Endodermal cell (in vitro differentiated cells): ENCODE results near the gene MARVELD3. TPM values are rescaled to one million over a fixed set of nuclear protein-coding genes. Genes with fewer than 3 reads are reported as not detected.

Experiments used
- DNase-seq: peaks from one replicate; pipeline ENCODE4 v3.0.0-alpha.2; 2017
- H3K27ac ChIP-seq: 2 replicates; pipeline ENCODE4 v1.5.1; 2013; ENCODE audit warnings: mild to moderate bottlenecking, low read depth, low read length, moderate library complexity
- H3K27me3 ChIP-seq: 2 replicates; pipeline ENCODE4 v1.6.1; 2013; ENCODE audit warnings: mild to moderate bottlenecking, low read length, moderate library complexity; ENCODE audit not compliant: insufficient read depth, control insufficient read depth, poor library complexity, severe bottlenecking
- H3K36me3 ChIP-seq: 2 replicates; pipeline ENCODE4 v1.7.0; 2013; ENCODE audit warnings: mild to moderate bottlenecking, low read length, moderate library complexity; ENCODE audit not compliant: control insufficient read depth, insufficient read depth
- H3K4me1 ChIP-seq: one replicate; pipeline ENCODE4 v1.7.0; 2013; ENCODE audit warnings: low read length; ENCODE audit not compliant: control insufficient read depth, insufficient read depth
- H3K4me3 ChIP-seq: 2 replicates; pipeline ENCODE4 v1.5.1; 2013; ENCODE audit warnings: mild to moderate bottlenecking, low read length, moderate library complexity
- H3K9ac ChIP-seq: 2 replicates; pipeline ENCODE4 v1.6.1; 2013; ENCODE audit warnings: mild to moderate bottlenecking, low read length, moderate library complexity; ENCODE audit not compliant: poor library complexity, severe bottlenecking; ENCODE audit errors: extremely low read depth
- H3K9me3 ChIP-seq: 2 replicates; pipeline ENCODE4 v1.6.1; 2013; ENCODE audit warnings: mild to moderate bottlenecking, low read length, moderate library complexity; ENCODE audit not compliant: control insufficient read depth
- H3K27ac Mint-ChIP-seq: 2 replicates; pipeline ENCODE4 v1.8.0; 2020; ENCODE audit warnings: mixed read lengths
- H3K27me3 Mint-ChIP-seq: 2 replicates; pipeline ENCODE4 v1.8.0; 2021; ENCODE audit warnings: mild to moderate bottlenecking, mixed read lengths; ENCODE audit not compliant: insufficient read depth
- H3K36me3 Mint-ChIP-seq: 2 replicates; pipeline ENCODE4 v1.8.0; 2020; ENCODE audit warnings: low read depth, mixed read lengths
- H3K4me1 Mint-ChIP-seq: 2 replicates; pipeline ENCODE4 v1.8.0; 2020; ENCODE audit warnings: mixed read lengths
- H3K4me3 Mint-ChIP-seq: 2 replicates; pipeline ENCODE4 v1.8.0; 2020; ENCODE audit warnings: mild to moderate bottlenecking, moderate library complexity, mixed read lengths
- H3K9me3 Mint-ChIP-seq: 2 replicates; pipeline ENCODE4 v1.8.0; 2020; ENCODE audit warnings: mild to moderate bottlenecking, mixed read lengths
- CTCF ChIP-seq: fragments of 200-600 bp; sonication (generic); conservative IDR thresholded peaks from 2 replicates; pipeline ENCODE4 v1.5.0; 2021; ENCODE audit warnings: antibody characterized with exemption, mild to moderate bottlenecking
- WGBS, 2 experiments: methylation state at CpG; one replicate each; pipeline versions ENCODE4 v1.1.5 to v1.1.7; 2013; ENCODE audit warnings: missing lambda C conversion rate in 2 of 2, mixed read lengths in 1 of 2; ENCODE audit not compliant: insufficient coverage in 1 of 2, insufficient read length in 1 of 2; 5-methylcytosine and 5-hydroxymethylcytosine counted together
- total RNA-seq, 2 donors: library from RNA; stranded (reverse); fragmentation: NEBNext Ultra II Directional in 1 of 2; extraction: Animal tissue kit (Norgen Biotek cat#: 25700) in 1 of 2; gene quantifications; 2 replicates in 1 of 2; 3 replicates in 1 of 2; pipeline ENCODE4 v1.2.1, GENCODE V29; 2021

MARVELD3 gene
- total RNA-seq, 2 donors from 2014 or later: 17.6 to 21.8 TPM

GRCh38 chr16:71648921-71649320, 22.9 kb downstream of the MARVELD3 start:
- H3K9me3 Mint-ChIP-seq: no peaks in the 10 kb centered on the region
- Histone ChIP-seq H3K4me1 (no peaks in the 10 kb centered on the region), H3K27ac (no peak overlapping the region), H3K27me3 (no peaks in the 10 kb centered on the region), H3K36me3 (peaks cover 44% of the 10 kb centered on the region), H3K9me3 (no peaks in the 10 kb centered on the region), H3K4me3 (no peak overlapping the region), H3K9ac (no peak overlapping the region)
- TF ChIP-seq CTCF: peak; percentile 75
- peak; percentile 69 for DNase-seq
- WGBS, 2 experiments: 85 to 95% methylated on average over 4 to 6 of the region's 6 CpGs
- H3K4me3 Mint-ChIP-seq: no peak overlapping the region
- no peaks in the 10 kb centered on the region for H3K27me3 Mint-ChIP-seq
- peaks cover 39% of the 10 kb centered on the region for H3K36me3 Mint-ChIP-seq
- no peak overlapping the region for H3K27ac Mint-ChIP-seq
- H3K4me1 Mint-ChIP-seq: peaks cover 3% of the 10 kb centered on the region

- H3K4me3 Mint-ChIP-seq: no peak overlapping the region
- H3K27me3 ChIP-seq: no peaks in the 10 kb centered on the region
- H3K4me3 ChIP-seq: no peak overlapping the region
- no peaks in the 10 kb centered on the region for H3K4me1 ChIP-seq
- no peak for TF ChIP-seq CTCF
- no peaks in the 10 kb centered on the region for H3K9me3 Mint-ChIP-seq
- DNase-seq: no peak
- no peak overlapping the region for H3K27ac Mint-ChIP-seq
- 96 to 100% methylated on average over 6 to 7 of the region's 7 CpGs for WGBS, 2 experiments
- no peak overlapping the region for H3K27ac ChIP-seq
- H3K36me3 ChIP-seq: peaks cover 46% of the 10 kb centered on the region
- H3K36me3 Mint-ChIP-seq: peaks cover 41% of the 10 kb centered on the region
- no peaks in the 10 kb centered on the region for H3K27me3 Mint-ChIP-seq
- H3K4me1 Mint-ChIP-seq: peaks cover 3% of the 10 kb centered on the region
- no peak overlapping the region for H3K9ac ChIP-seq
- H3K9me3 ChIP-seq: no peaks in the 10 kb centered on the region
These were observed 23.7 kb downstream of the MARVELD3 start for GRCh38 chr16:71649704-71650103.

GRCh38 chr16:71658771-71659170, 32.8 kb downstream of the MARVELD3 start:
- peaks cover under 1% of the 10 kb centered on the region for H3K4me1 Mint-ChIP-seq
- DNase-seq: no peak
- no peak overlapping the region for H3K27ac Mint-ChIP-seq
- no peak for TF ChIP-seq CTCF
- H3K36me3 ChIP-seq: peaks cover 60% of the 10 kb centered on the region
- no peaks in the 10 kb centered on the region for H3K9me3 Mint-ChIP-seq
- peaks cover 59% of the 10 kb centered on the region for H3K36me3 Mint-ChIP-seq
- no peak overlapping the region for H3K9ac ChIP-seq
- no peak overlapping the region for H3K4me3 Mint-ChIP-seq
- H3K27me3 ChIP-seq: no peaks in the 10 kb centered on the region
- WGBS, 2 experiments: 93 to 100% methylated on average over 3 to 4 of the region's 4 CpGs
- H3K27me3 Mint-ChIP-seq: no peaks in the 10 kb centered on the region
- no peaks in the 10 kb centered on the region for H3K4me1 ChIP-seq
- H3K9me3 ChIP-seq: no peaks in the 10 kb centered on the region
- no peak overlapping the region for H3K27ac ChIP-seq
- H3K4me3 ChIP-seq: no peak overlapping the region
